GM21526 (cell line): Measurements from ENCODE around the gene ALAS1.

ENCODE experiments used
- ATAC-seq: cut with Tn5 transposase; IDR thresholded peaks from one replicate; pipeline ENCODE4 v1.9.1; 2021; ENCODE audit warnings: moderate library complexity; ENCODE audit not compliant: unreplicated experiment, low FRiP score

Gene ALAS1

DNA sequence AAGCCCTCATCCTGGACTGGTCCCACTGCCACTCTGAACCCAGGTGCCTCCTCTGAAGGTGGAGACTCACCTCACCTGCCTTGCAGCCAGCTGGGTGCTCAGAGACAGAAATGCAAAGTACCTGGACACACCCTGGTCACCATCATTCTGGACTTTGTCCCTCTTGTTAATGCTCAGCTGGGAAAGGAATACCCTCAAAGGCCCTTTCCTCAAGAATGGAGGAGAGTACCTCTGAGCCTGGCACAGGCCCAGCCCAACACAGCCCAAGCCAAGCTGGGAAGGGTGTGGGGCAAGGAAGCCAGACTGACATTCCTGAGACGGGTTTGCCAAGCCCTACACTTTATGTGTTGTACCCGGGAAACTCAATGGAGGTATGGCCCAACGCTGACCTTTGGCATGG lies 983 bp upstream of the ALAS1 start:
- ATAC-seq, result no peak

DNA sequence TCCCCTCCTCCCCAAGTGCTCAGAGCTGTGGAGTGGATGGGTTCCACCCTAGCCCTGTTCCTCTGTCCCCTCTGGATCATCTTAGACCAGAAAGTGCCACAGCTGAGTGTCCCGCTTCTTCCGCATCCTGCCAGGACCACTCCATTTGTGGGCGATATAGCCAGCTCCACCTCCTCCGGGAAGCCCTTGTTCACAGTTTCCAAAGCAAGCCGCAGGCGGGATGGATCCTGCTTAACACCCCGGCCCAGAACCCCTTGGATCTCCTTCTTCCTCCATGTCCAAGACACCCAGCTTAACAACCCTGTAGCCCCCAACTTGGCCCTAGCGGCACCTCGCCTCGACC lies 490 bp upstream of the ALAS1 start:
- no peak for ATAC-seq

DNA sequence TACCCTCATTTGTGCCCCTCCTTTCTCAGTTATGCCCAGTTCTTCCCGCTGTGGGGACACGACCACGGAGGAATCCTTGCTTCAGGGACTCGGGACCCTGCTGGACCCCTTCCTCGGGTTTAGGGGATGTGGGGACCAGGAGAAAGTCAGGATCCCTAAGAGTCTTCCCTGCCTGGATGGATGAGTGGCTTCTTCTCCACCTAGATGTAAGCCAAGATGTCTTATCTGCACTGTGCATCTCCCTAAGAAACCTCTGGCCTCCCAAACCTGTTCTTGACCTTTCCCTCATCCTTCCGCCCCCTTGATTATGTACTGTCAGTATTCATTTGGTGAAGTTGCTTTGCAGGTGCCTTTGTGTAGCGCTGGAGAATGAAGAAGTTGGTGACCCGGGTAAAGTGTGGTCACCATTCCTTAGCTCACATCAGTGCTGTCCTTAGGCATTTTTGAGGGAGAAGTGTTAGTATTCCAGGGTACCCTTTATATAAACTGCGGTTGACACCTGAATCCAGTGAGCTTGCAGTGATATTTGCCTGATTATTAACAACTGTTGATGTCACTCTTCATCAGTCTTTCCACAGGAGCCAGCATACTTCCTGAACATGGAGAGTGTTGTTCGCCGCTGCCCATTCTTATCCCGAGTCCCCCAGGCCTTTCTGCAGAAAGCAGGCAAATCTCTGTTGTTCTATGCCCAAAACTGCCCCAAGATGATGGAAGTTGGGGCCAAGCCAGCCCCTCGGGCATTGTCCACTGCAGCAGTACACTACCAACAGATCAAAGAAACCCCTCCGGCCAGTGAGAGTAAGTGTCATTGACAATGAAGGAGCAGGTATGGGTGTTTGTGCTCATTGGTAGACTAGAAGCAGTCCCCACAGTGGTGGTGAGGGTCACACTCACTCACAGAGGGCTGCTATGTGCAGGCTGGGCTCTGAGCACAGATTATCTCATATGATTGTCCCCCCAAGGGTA lies 966 bp downstream of the ALAS1 start:
- no peak for ATAC-seq

DNA sequence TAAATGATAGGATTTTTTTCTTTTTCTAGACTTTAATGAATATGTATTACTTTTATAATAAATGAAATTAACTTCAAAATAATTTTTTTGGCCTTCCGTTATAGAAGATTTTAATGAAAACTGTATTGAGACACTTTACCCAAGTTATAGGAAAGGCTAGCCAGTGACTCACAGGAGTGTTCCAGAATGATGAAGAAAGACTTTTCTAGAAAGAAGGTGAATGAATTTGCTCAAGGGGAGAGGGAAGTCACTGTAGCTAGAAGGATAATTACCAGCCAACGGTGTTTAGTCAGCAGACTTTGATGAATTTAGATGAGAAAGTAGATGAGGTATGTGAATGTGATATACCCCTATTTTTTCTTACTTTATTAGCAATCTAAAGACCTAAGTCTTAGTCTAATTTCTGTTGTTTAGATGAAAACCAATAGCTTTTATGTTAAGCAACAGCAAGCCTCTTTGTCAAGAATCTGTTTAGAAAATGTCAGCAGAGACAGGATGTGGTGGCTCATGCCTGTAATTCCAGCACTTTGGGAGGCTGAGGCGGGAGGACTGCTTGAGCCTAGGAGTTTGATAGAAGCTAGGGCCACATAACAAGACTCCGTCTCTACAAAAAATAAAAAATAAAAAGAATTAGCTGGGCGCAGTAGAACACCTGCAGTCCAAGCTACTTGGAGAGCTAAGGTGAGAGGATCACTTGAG lies 3.2 kb downstream of the ALAS1 start:
- ATAC-seq, result no peak

DNA sequence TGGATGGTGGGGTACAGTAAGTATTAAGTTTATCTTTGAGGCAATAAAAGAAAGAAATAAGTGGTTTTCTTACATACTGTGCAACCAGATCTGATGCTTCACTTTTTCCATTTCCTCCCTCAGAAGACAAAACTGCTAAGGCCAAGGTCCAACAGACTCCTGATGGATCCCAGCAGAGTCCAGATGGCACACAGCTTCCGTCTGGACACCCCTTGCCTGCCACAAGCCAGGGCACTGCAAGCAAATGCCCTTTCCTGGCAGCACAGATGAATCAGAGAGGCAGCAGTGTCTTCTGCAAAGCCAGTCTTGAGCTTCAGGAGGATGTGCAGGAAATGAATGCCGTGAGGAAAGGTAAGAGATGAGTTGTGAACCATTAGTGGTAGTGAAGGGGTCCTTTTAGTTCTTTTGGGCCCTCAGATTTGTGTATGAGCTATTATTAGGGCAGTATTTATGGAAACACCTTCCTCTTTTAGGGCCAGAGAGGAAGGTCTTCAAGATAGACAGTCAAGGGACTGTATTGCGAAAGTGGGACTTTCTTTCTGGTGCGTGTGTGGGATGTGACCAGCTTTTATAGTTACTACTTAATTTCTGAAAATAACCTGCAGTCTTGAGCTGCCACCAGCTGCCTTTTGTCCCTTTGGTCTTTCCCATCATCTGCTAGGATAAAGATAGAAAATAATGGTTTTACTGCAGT lies 4.6 kb downstream of the ALAS1 start:
- no peak for ATAC-seq

DNA sequence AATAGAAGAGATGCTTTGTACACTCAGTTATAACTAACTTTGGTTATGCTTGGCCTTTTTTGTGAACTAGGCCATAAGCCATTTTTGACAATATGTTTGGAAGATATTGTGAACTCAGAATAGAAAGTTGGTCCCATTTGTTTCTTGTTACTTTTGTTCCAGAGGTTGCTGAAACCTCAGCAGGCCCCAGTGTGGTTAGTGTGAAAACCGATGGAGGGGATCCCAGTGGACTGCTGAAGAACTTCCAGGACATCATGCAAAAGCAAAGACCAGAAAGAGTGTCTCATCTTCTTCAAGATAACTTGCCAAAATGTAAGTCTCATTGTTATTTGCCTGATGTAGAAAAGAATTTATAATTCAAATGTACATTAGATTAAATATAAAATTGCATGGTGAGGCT lies 5.7 kb downstream of the ALAS1 start:
- no peak for ATAC-seq

DNA sequence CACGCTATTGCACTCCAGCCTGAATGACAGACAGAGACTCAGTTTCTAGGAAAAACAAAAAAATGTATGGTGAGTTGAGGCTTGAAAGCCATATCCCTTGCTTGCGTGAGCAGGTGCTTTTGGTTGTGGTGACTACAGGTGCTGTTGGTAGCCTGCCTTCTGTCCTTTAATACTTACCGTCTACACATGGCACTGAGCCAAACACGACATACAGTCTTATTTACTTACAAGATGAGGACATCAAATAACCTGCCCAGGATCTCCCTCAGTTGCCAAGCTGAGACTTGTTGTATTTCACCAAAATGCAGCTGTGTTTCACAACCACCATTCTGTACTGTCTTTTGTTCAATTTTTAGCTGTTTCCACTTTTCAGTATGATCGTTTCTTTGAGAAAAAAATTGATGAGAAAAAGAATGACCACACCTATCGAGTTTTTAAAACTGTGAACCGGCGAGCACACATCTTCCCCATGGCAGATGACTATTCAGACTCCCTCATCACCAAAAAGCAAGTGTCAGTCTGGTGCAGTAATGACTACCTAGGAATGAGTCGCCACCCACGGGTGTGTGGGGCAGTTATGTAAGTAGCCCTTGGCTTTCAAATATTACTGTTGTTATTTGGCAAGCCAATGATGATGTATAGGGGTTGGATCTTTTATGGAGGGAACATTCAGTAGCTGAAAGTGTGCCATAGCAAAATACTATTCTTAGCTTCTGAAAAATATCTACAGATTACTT lies 6.5 kb downstream of the ALAS1 start:
- ATAC-seq, result no peak

DNA sequence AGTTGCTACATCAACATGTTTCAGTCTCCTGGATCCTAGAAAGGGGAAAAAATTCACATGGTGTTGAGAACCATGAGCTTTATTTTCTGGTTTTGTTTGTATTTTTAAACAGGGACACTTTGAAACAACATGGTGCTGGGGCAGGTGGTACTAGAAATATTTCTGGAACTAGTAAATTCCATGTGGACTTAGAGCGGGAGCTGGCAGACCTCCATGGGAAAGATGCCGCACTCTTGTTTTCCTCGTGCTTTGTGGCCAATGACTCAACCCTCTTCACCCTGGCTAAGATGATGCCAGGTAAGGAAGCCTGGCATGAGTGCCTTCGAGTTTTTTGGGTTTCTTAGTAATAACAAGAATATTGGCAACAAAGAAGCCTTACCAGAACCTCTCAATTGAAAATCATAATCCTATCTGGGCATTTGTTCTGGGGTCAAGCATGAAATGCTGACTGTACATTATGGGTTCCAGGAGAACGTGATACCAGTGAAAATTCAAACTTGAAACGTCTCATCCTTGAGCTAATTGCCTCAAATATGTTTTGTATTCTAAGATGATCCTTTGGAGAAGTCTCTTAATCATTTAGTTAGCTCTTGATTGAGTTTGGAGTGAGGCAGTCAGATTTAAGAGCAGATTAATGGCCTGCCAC lies 7.9 kb downstream of the ALAS1 start:
- no peak for ATAC-seq

DNA sequence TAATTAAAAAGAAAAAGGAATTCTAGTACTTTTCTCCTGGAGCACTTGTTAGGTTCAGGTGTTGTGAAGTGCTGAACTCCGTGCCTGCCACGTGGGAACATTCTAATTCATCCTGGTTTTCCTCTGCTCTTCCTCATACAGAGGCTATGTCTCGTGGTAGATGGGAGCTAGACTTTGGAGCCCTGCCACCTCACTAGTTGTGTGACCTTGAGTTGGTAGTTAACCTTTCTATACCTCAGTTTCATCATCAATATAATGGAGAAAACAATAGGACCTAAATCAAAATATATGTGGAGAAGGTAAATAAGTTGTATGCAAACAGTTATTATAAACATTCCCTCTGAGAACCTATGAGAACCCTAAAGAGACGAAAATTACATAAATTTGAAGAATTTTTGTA lies 10.6 kb downstream of the ALAS1 start:
- ATAC-seq, result no peak

DNA sequence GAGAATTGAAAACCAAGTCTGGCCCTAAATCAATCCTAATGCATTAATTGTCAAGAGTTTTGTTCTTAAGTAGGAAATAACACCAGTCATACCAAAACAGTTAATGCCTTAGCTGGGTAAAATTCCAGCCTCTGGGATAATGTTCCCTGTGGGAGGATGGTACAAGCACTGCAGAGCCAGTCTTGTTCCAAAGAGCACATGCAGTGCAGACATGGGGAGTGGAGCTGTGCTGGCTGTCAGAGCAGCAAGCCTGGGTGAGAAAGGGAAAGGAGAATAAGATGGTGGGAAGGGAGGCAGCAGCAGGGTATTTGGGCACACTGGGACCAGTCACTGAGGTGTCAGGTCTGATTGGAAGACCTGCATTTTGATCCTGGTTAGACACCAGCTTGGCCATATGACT lies 12.1 kb downstream of the ALAS1 start:
- ATAC-seq, result no peak

DNA sequence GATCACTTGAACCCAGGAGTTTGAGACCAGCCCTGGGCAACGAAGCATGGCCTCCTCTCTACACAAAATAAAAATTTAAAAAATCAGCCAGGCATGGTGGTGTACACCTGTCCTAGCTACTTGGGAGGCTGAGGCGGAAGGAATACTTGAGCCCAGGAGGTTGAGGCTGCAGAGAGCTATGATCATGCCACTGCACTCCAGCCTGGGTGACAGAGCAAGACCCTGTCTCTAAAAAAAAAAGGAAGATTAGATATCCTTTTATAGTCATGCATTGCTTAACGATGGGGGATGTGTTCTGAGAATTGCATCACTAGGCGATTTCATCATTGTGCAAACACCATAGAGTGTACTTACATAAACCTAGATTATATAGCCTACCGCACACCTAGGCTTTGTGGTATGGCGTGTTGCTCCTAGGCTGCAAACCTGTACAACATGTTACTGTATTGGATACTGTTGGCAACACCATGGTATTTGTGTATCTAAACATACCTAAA lies 12.6 kb downstream of the ALAS1 start:
- ATAC-seq, result no peak

DNA sequence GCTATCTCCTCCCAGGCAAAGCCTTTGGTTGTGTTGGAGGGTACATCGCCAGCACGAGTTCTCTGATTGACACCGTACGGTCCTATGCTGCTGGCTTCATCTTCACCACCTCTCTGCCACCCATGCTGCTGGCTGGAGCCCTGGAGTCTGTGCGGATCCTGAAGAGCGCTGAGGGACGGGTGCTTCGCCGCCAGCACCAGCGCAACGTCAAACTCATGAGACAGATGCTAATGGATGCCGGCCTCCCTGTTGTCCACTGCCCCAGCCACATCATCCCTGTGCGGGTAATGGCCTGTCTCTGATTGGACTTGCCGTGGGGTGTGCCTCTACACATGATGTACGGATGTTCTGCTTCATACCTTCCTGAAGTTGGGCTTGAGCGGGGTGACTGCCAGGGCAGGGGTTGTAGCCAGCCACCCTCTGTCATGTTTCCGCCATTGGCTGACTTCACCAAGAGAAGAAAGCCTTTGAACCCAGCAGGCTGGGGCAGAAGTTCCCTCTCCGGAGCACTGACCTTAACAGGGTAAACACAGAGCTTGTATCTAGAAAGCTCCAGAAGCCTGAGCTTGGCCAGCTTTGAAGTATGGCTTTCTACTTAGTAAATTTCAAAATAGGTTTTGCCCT lies 13.4 kb downstream of the ALAS1 start:
- no peak for ATAC-seq

DNA sequence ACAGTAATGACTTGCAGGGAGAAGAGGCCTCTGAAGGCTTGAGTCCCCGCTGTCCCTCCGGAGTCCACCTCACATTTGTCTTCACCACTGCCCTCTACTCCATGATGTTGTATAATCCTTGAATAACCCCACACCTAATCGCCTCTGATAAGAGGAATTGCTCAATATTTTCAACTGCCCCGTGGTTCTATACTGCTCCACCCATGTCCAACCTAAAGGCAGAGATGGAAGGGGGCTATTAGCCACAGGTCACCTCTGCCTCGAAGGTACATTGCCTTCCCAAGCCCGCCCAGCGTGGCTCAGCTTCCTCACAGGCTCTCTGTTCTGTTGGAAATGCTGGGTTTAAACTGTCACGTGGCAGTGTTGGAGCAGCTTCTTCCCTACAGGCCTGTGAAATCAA lies 15.0 kb downstream of the ALAS1 start:
- ATAC-seq, result no peak

DNA sequence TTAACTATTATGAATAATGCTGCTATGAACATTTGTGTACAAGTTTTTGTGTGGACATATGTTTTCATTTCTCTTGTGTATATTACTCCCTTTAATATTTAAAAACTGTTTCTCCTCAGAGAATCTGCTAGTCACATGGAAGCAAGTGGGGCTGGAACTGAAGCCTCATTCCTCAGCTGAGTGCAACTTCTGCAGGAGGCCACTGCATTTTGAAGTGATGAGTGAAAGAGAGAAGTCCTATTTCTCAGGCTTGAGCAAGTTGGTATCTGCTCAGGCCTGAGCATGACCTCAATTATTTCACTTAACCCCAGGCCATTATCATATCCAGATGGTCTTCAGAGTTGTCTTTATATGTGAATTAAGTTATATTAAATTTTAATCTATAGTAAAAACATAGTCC lies 15.9 kb downstream of the ALAS1 start:
- no peak for ATAC-seq

DNA sequence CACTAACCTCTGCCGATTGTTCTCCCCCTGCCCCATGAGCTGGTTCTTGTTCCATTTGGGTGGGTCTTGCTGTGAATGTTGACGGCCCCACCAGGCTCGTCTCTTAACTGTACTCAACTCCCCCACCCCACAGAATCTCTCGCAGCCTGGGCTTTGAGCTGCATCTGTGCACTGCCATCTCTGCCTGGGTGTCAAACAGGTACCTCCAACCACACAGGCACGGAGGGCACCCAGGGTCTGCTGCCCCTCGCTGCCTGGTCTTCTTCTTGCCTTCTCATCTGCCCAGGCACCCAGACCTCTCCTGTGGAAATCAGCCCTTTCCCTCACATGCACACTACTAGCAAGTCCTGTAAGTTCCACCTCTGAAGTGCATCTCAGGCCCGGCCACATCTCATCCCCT lies 17.4 kb downstream of the ALAS1 start:
- ATAC-seq, result no peak

DNA sequence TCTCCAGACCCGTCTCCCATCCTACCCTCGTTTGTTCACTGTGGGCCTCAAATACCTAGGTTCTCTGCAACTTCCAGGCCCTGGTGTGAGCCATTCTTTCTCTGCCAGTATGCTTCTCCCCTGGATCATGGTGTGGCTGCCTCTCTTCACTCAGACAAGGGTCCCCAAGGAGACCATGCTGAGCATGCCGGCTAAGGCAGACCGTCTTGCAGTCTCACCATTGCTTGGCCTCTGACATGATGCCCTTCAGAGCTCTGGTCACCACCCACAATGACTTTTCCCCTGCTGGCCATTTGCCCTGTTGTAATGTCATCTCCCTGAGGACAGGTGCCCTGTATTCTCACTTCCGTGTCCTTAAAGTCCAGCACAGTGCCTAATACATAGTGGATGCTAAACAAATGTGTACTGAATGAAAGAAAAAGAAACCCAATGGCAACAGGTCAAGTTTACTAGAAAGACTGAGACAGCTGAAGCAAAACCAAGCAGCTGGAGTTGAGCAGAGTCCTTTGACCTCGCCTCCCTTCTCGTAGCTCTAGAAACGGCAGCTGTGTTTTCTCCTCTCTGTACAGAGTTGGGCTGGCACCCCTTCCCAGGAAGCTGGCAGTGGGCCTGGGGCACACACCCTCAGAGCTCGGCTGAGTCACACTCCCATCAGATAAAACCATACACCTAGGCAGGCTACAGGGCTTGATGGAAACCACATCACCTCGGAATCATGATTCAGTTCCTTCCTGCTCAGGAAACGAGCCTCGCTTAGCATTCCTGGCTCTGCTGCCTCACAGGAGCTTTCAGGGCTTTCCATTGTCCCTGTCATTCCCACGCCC lies 18.8 kb downstream of the ALAS1 start:
- no peak for ATAC-seq

DNA sequence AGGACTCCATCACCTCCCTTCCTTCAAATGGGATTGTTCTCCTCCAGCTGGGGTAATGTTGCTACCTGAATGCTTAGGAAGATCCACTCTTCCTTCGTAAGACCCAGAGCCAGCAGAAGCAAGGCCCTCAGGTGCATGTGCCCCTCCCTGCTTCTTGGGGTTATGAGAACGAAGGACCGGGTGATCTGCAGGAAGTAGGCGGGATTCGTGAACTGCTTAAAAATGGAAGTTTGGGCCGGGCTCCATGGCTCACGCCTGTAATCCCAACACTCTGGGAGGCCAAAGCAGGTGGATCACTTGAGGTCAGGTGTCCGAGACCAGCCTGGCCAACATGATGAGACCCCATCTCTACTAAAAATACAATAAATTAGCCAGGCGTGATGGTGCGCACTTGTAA lies 19.4 kb downstream of the ALAS1 start:
- ATAC-seq, result no peak

DNA sequence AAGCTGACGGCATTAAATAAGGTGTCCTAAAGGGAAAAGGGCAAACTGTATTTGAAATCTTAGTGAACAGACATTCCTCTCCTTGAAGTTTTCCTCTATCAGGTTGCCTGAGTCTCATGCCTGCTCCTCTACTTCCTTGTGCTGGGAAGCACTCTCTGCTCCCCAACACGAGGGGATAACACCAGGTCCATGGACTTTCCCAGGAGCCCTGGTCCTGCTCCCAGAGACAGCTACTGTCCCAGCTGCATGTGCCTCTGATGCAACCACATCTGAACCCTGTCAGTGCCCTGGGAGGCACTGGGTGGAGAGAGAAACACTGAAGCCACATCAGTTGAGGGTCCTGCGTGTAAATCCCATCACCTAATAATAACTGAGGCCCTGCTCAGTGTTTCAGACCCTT lies 20.1 kb downstream of the ALAS1 start:
- ATAC-seq, result no peak

DNA sequence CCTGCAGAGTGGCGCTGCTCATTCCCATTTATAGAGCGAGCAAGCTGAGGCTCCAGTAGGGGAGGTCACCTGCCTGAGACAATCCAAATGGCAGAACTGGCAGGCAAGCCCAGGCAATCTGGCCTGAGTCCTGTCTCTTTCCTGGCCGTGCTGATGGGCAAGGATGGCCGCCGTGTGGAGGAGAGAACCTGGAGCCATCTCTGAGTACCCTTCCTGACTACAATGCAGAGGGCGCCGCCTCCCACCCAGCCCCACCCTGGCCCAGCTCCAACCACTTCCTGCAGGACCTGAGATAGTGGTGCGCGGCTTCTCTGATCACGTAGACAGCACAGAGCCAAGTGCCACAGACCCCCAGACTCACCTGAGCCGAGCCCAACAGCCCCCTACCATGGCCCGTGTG lies 20.5 kb downstream of the ALAS1 start:
- ATAC-seq, result no peak
